Activated B cell treated with CpG ODN at 0.5 μM for 24 hours (primary cell): ENCODE data around the gene VSIG4. TPM values are rescaled to one million over a fixed set of nuclear protein-coding genes. Genes with fewer than 3 reads are reported as not detected.

Experiments
- ATAC-seq: fragments of 200-7000 bp; cut with Tn5 transposase; one replicate; pipeline ENCODE4 v1.10.0; 2021; ENCODE audit warnings: low read depth, mild to moderate bottlenecking, moderate library complexity
- CTCF ChIA-PET: fragments of 350-600 bp; sonication (Branson Sonifier 250); formaldehyde crosslinking; loops from one replicate; lab custom pipeline; 2021; ENCODE audit warnings: antibody characterized with exemption; lab: Charles Lee
- POLR2A ChIA-PET: fragments of 350-600 bp; sonication (Branson Sonifier 250); formaldehyde crosslinking; loops from one replicate; lab custom pipeline; 2021; ENCODE audit warnings: antibody characterized with exemption; lab: Charles Lee
- DNase-seq: peaks from one replicate; pipeline ENCODE4 v3.0.0; 2022
- H3K27ac Mint-ChIP-seq: one replicate; pipeline ENCODE4 v1.8.0; 2020; ENCODE audit warnings: mixed read lengths
- H3K27me3 Mint-ChIP-seq: one replicate; pipeline ENCODE4 v1.8.0; 2021; ENCODE audit warnings: mixed read lengths
- H3K36me3 Mint-ChIP-seq: one replicate; pipeline ENCODE4 v1.8.0; 2021; ENCODE audit warnings: low read depth, mixed read lengths
- H3K4me1 Mint-ChIP-seq: one replicate; pipeline ENCODE4 v1.8.0; 2021; ENCODE audit warnings: mixed read lengths
- H3K4me3 Mint-ChIP-seq: one replicate; pipeline ENCODE4 v1.8.0; 2020; ENCODE audit warnings: mild to moderate bottlenecking, mixed read lengths
- H3K9me3 Mint-ChIP-seq: one replicate; pipeline ENCODE4 v1.8.0; 2020; ENCODE audit warnings: mixed read lengths
- CTCF ChIP-seq: fragments of 200-600 bp; IDR thresholded peaks from one replicate; pipeline ENCODE4 v1.8.0; 2022; ENCODE audit warnings: antibody characterized with exemption, mild to moderate bottlenecking
- intact Hi-C: fragments of 100-400 bp; cut with micrococcal nuclease; formaldehyde crosslinking; loops from one replicate; pipeline ENCODE4 v1.15.1; 2024
- total RNA-seq: library from RNA; stranded (reverse); gene quantifications from 2 replicates; pipeline ENCODE4 v1.2.3, GENCODE V29; 2022

Gene VSIG4
- total RNA-seq, 1 donor from 2014 or later = not detected

DNA sequence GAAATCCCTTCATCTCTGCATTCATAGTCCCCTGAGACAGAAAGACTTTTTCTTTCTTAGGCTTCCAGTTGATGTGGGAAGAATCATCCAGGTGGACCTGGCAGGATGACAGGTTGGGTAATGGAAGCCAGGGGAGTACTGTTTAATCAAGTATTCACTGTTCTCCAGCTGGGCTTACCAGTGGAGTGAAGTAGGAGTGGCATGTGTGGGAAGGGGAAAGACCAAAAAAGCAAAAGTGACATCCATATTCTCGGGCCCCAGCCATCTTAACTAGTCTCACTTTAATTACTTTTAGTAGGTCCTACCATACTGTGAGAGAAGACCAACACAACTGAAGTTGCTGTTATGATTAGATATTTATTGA is 18.5 kb downstream of the VSIG4 start:
- Mint-ChIP-seq H3K4me3 (no peak overlapping the region), H3K9me3 (no peaks in the 10 kb centered on the region), H3K27ac (peak overlapping the region; percentile 93), H3K36me3 (peaks cover 12% of the 10 kb centered on the region), H3K4me1 (peaks cover 90% of the 10 kb centered on the region), H3K27me3 (no peaks in the 10 kb centered on the region)
- DNase-seq = no peak
- no peak for TF ChIP-seq CTCF
- CTCF ChIA-PET = interaction anchor here (1.5 to 2.0 kb wide), 2 partner anchors 10 to 88 kb away, joined by 5 read pairs; no protein-coding TSS in a partner anchor
- POLR2A ChIA-PET = interaction anchor here (1.7 kb wide), 1 partner anchor 25 kb away, joined by 3 read pairs; no protein-coding TSS in a partner anchor
- intact Hi-C loops = loop anchor here (5.0 kb wide), 1 partner anchor 34 kb away; no protein-coding TSS in a partner anchor
- no peak for ATAC-seq

DNA sequence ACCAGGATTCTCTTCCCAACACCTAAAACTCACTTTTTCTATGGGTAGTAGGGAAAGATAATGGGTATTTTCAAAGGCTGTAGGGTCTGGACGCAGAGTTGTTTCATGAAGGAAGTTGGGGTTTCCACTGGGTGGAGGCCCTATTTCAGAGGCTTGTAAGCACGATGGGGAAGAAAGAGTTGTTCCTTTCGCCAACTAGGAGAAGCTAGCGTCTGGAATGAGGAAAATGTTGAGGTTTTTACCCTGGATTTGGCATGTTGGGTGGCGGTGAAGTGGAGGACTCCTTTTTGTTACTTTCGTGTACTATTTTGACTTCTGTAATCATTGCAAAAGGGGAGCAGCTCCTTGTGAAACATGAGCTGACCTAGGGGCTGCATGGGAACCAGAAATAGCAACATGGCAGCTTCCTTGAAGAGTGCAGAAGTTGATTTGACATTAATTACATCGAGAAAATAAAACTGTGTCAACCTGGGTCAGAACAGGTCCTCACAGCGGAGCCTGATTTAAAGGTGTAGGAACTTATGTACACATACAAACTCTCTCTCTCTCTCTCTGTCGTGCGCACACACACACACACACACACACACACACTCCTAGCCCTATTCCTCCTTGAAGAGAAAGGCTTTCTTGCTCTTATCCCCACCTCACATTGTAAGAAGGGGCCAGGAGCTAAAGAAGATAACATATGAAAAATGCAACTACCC is 19.1 kb downstream of the VSIG4 start:
- DNase-seq (no peak), ATAC-seq (no peak)
- Mint-ChIP-seq H3K27me3 (no peaks in the 10 kb centered on the region), H3K4me3 (peak overlapping the region; percentile 8), H3K36me3 (peaks cover 12% of the 10 kb centered on the region), H3K27ac (peak overlapping the region; percentile 93), H3K9me3 (no peaks in the 10 kb centered on the region), H3K4me1 (peaks cover 96% of the 10 kb centered on the region)
- ChIA-PET POLR2A (interaction anchor here (1.5 to 1.9 kb wide), 3 partner anchors 9 to 26 kb away, joined by 3 to 8 read pairs (median 6); no protein-coding TSS in a partner anchor), CTCF (interaction anchor here (1.1 to 2.0 kb wide), 3 partner anchors 10 to 89 kb away, joined by 4 to 5 read pairs (median 5); no protein-coding TSS in a partner anchor)
- intact Hi-C loops = loop anchor here (5.0 kb wide), 1 partner anchor 33 kb away; no protein-coding TSS in a partner anchor
- no peak for TF ChIP-seq CTCF

DNA sequence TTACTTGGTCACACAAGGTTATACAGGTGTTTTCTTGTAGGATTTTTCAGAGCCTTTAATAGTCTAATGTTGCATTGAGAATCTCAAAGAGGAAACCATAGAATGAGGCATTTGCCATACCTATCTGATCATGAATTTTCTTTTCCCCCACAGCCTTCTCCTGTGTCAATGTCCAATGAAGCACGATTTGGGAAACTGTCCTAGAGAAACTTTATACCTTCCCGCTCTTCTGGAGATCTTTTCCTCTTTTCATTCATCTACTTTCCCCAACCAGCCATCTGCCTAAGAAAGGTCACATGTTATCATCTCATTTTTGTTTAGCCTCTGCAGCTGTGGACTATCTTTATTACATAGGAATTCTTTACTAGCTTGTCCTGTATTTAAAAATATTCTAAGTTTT is 19.9 kb downstream of the VSIG4 start:
- no peak for TF ChIP-seq CTCF
- intact Hi-C loops = loop anchor here (5.0 to 10.0 kb wide), 4 partner anchors 33 to 425 kb away; partner anchors contain the start of gene MSN
- ChIA-PET CTCF (interaction anchor here (1.1 to 2.0 kb wide), 2 partner anchors 17 to 90 kb away, joined by 4 to 5 read pairs; no protein-coding TSS in a partner anchor), POLR2A (interaction anchor here (0.7 to 1.9 kb wide), 4 partner anchors 8 to 27 kb away, joined by 3 to 8 read pairs (median 4); no protein-coding TSS in a partner anchor)
- Mint-ChIP-seq H3K9me3 (no peaks in the 10 kb centered on the region), H3K27me3 (no peaks in the 10 kb centered on the region), H3K4me3 (no peak overlapping the region), H3K27ac (peak overlapping the region; percentile 93), H3K4me1 (peaks cover 97% of the 10 kb centered on the region), H3K36me3 (peaks cover 12% of the 10 kb centered on the region)
- ATAC-seq (no peak), DNase-seq (no peak)

DNA sequence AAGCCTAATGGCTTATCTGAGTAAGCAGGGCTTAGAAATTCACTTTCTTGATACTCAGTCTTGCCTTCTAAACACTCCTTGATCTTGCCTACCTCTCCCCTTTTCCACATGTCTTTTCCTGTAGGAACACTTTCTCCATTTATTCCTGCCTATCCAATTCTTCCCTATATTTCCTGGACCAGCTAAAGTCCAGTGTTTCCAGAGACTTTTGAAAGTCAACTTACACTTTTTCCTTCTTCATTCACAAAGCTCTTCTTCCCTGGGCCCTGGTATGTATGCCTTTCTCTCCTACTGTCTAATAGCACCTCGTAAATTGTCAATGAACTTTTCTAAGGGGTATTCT is 20.6 kb downstream of the VSIG4 start:
- intact Hi-C loops = loop anchor here (5.0 to 10.0 kb wide), 3 partner anchors 322 to 424 kb away; partner anchors contain the start of gene MSN
- ChIA-PET CTCF (interaction anchor here (0.7 kb wide), 1 partner anchor 90 kb away, joined by 3 read pairs; no protein-coding TSS in a partner anchor), POLR2A (interaction anchor here (0.7 to 1.9 kb wide), 2 partner anchors 10 to 14 kb away, joined by 3 to 8 read pairs; no protein-coding TSS in a partner anchor)
- Mint-ChIP-seq H3K27me3 (no peaks in the 10 kb centered on the region), H3K9me3 (no peaks in the 10 kb centered on the region), H3K27ac (peak overlapping the region; percentile 93), H3K36me3 (peaks cover 12% of the 10 kb centered on the region), H3K4me1 (peaks cover 97% of the 10 kb centered on the region), H3K4me3 (peak overlapping the region; percentile 65)
- ATAC-seq (no peak), DNase-seq (no peak)
- no peak for TF ChIP-seq CTCF
